ENCODE results near the gene ERCC1.

- TF ChIP-seq CTCF (IDR thresholded peaks at IDR 0.05) (no peak), POLR2AphosphoS5 (IDR thresholded peaks at IDR 0.05) (no peak), POLR2A (IDR thresholded peaks at IDR 0.05) (no peak), EP300 (IDR thresholded peaks at IDR 0.05) (no peak)
Observed at GRCh38 chr19:45470762-45471081, 47.0 kb upstream of the ERCC1 start.
